Mesodermal cell (in vitro differentiated cells): Measurements from ENCODE around the gene ISM1.

Experiments used
- H3K27ac ChIP-seq: 2 replicates; pipeline ENCODE4 v1.7.0; 2013; ENCODE audit warnings: mild to moderate bottlenecking, low read depth, low read length, moderate library complexity; ENCODE audit not compliant: severe bottlenecking
- H3K36me3 ChIP-seq: 2 replicates; pipeline ENCODE4 v1.7.1; 2013; ENCODE audit warnings: mild to moderate bottlenecking, low read length, moderate library complexity; ENCODE audit not compliant: control insufficient read depth, insufficient read depth
- H3K4me1 ChIP-seq: one replicate; pipeline ENCODE4 v1.7.1; 2013; ENCODE audit warnings: mild to moderate bottlenecking, low read length; ENCODE audit not compliant: insufficient read depth, control insufficient read depth, poor library complexity, severe bottlenecking
- H3K4me3 ChIP-seq: 2 replicates; pipeline ENCODE4 v1.7.0; 2013; ENCODE audit warnings: low read length, control low read depth, mild to moderate bottlenecking; ENCODE audit not compliant: insufficient read depth, poor library complexity, severe bottlenecking; ENCODE audit errors: extremely low read depth
- H3K9me3 ChIP-seq: 2 replicates; pipeline ENCODE4 v1.7.1; 2013; ENCODE audit warnings: mild to moderate bottlenecking, low read length, moderate library complexity; ENCODE audit not compliant: control insufficient read depth
- WGBS, 2 experiments: methylation state at CpG; one replicate each; pipeline ENCODE4 v1.1.5; 2013; ENCODE audit warnings: missing lambda C conversion rate in 2 of 2; ENCODE audit not compliant: insufficient coverage in 2 of 2; 5-methylcytosine and 5-hydroxymethylcytosine counted together

Gene ISM1

DNA sequence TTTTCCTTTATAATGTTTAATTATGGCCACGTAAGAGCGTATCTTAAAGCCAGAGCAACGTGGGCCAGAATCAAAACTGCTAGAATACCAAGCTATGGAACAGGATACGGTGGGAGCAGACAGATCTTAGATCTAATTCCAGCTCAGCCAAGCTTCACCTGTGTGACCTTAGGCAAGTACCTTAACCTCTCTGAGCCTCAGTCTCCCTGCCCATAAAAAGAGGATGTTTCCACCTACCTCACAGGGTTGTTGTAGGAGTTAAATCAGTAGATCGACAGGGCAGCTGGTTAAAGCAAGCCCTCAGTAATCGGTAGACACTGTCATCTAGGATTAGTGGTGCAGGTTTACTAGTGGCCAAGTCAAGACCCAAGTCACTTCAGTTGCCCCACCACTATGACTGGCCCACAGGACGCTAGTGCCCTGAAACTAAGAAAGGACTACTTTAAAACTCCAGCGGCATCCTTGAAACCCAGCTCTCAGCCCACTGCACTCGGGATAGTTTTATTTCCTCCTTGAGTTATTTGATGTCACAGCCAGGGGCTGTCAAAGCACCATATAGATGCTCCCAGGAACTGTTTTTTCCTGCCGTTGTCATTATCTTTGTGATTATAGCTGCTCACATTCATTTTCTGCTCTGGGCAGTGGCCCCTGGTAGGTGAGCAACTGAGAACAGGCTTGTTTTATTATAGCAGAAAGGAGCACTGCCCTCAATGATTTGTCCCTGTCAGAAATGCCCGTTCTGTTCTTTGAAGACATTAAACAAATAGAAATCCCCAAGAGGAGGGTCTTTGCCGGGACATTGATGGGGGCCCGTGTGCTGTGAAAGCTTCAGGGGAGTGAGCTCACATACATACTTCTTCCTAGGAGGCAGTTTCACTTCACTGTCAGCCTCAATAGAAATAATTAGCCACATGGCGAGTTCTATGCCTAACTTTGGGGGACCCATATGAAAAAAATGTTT lies 63.1 kb downstream of the ISM1 start:
- Histone ChIP-seq H3K36me3 (peaks cover 50% of the 10 kb centered on the region), H3K27ac (no peak overlapping the region), H3K4me3 (no peak overlapping the region), H3K4me1 (peaks cover 4% of the 10 kb centered on the region), H3K9me3 (no peaks in the 10 kb centered on the region)
- 88 to 90% methylated on average over 10 to 13 of the region's 14 CpGs for WGBS, 2 experiments

- Histone ChIP-seq H3K9me3 (no peaks in the 10 kb centered on the region), H3K27ac (no peak overlapping the region), H3K4me3 (no peak overlapping the region), H3K36me3 (peaks cover 53% of the 10 kb centered on the region), H3K4me1 (peaks cover 4% of the 10 kb centered on the region)
- 87% methylated on average over 1 of the region's 1 CpG; no CpG with 5 or more reads in 1 of the 2 experiments for WGBS, 2 experiments
Observed at GRCh38 chr20:13284830-13285229, 63.8 kb downstream of the ISM1 start.

GRCh38 chr20:13285408-13285807 lies 64.3 kb downstream of the ISM1 start:
- Histone ChIP-seq H3K4me3 (no peak overlapping the region), H3K36me3 (peaks cover 51% of the 10 kb centered on the region), H3K27ac (no peak overlapping the region), H3K4me1 (peaks cover 4% of the 10 kb centered on the region), H3K9me3 (no peaks in the 10 kb centered on the region)
- 90% methylated on average over 3 of the region's 6 CpGs; no CpG with 5 or more reads in 1 of the 2 experiments for WGBS, 2 experiments

DNA sequence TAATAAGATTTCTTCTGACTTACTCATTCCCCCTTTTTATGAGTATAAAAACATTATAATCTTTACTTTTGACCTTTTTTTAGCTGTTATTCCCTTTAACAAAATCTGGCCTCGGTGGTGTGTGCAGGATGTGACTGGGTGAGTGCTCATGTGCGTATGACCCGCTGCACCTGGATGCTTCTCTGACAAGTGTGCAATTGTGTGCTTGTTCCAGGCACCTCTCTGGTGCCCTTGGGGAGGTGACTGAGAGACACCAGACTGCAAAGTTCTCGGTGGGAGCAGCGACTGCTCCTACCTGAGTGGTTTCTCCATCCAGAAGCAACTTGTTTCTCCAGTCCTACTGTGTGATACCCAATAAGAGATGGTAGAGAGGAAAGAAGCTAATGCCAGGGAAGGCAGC lies 65.0 kb downstream of the ISM1 start:
- Histone ChIP-seq H3K4me1 (peaks cover 4% of the 10 kb centered on the region), H3K36me3 (peaks cover 50% of the 10 kb centered on the region), H3K27ac (no peak overlapping the region), H3K4me3 (no peak overlapping the region), H3K9me3 (no peaks in the 10 kb centered on the region)
- 94 to 95% methylated on average over 3 to 5 of the region's 5 CpGs for WGBS, 2 experiments

DNA sequence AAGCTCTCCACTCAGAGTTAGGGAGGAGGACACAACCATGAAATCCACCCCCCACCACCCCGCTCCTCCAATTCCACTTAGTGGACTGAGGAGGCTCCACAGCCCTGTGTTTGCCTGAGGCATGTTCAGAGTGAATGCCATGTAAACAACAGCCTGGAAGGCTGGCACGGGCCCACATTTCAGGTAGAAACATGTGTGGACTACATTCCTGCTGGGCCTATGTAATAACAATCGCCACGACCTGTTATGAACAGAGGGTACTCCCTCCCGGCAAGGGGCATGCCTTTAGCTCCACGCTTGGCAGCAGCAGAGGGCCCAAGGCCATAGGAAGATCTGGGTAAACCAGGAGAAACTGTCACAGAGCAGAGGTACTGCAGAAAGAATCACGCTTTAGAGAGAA lies 65.5 kb downstream of the ISM1 start:
- WGBS, 2 experiments = 90 to 92% methylated on average over 5 to 6 of the region's 7 CpGs
- H3K4me1 ChIP-seq = peaks cover 4% of the 10 kb centered on the region
- H3K4me3 ChIP-seq = no peak overlapping the region
- no peak overlapping the region for H3K27ac ChIP-seq
- H3K9me3 ChIP-seq = no peaks in the 10 kb centered on the region
- peaks cover 50% of the 10 kb centered on the region for H3K36me3 ChIP-seq

DNA sequence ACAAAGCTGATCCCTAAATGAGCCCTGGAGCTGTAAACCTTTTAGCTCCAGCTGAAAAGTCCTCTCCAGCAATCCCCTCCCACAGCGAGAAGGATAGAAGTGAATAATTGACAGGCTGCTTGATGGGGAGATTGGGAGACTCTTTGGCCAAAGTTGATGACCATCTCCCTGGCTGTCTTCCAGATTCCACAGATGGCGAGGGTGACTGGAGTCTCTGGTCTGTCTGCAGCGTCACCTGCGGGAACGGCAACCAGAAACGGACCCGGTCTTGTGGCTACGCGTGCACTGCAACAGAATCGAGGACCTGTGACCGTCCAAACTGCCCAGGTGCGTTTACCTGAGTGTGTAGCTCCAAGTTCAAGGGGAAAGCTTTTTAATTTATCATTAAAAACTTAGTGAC lies 67.3 kb downstream of the ISM1 start:
- WGBS, 2 experiments = 92 to 98% methylated on average over 10 of the region's 12 CpGs
- Histone ChIP-seq H3K27ac (no peak overlapping the region), H3K36me3 (peaks cover 45% of the 10 kb centered on the region), H3K9me3 (no peaks in the 10 kb centered on the region), H3K4me1 (peaks cover 4% of the 10 kb centered on the region), H3K4me3 (no peak overlapping the region)

DNA sequence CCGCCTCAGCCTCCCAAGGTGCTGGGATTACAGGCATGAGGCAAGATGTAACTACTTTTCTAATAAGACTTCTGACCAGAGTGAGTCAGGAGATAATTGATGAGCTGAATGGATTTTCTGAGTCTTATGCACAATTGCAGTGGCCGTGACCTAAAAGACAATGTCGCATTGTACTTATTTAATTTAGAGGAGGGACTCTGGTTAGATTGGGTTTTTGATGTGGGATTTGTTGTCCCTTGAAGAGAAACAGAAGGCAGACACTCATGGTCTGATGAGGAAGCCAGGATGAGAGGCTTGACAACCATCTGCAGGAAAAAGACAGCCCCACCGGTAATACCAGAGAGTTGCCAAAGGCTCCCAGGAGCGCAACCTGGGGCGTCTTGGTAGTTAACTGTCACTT lies 68.0 kb downstream of the ISM1 start:
- peaks cover 4% of the 10 kb centered on the region for H3K4me1 ChIP-seq
- H3K4me3 ChIP-seq = no peak overlapping the region
- no peaks in the 10 kb centered on the region for H3K9me3 ChIP-seq
- H3K27ac ChIP-seq = no peak overlapping the region
- 90 to 100% methylated on average over 3 of the region's 6 CpGs for WGBS, 2 experiments
- H3K36me3 ChIP-seq = peaks cover 46% of the 10 kb centered on the region

GRCh38 chr20:13290724-13291123 lies 69.7 kb downstream of the ISM1 start:
- H3K4me3 ChIP-seq = no peak overlapping the region
- no peak overlapping the region for H3K27ac ChIP-seq
- H3K9me3 ChIP-seq = no peaks in the 10 kb centered on the region
- peaks cover 58% of the 10 kb centered on the region for H3K36me3 ChIP-seq
- 80% methylated on average over 1 of the region's 2 CpGs; no CpG with 5 or more reads in 1 of the 2 experiments for WGBS, 2 experiments
- no peaks in the 10 kb centered on the region for H3K4me1 ChIP-seq

DNA sequence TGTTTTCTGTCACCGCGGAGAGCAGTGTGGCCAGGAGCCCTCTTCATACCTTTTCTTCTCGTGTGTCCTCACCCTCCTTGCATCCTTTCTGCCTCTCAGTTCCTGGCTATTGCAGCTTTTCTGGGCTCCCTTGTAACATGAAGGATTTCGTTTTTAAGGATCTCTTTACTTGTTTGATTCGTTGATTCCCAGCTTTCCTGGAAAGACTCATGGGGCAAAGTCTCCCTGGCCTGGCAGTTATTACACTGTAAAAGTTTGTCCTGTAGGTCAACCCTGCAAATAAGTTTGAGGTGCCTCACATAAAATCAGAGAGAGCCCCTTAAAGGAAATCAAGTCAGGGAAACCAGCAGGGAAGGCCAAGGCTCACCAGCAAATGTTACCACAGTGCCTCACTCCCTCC lies 70.1 kb downstream of the ISM1 start:
- H3K4me1 ChIP-seq = no peaks in the 10 kb centered on the region
- H3K9me3 ChIP-seq = no peaks in the 10 kb centered on the region
- no peak overlapping the region for H3K4me3 ChIP-seq
- 84 to 92% methylated on average over 3 to 5 of the region's 5 CpGs for WGBS, 2 experiments
- H3K36me3 ChIP-seq = peaks cover 56% of the 10 kb centered on the region
- no peak overlapping the region for H3K27ac ChIP-seq

DNA sequence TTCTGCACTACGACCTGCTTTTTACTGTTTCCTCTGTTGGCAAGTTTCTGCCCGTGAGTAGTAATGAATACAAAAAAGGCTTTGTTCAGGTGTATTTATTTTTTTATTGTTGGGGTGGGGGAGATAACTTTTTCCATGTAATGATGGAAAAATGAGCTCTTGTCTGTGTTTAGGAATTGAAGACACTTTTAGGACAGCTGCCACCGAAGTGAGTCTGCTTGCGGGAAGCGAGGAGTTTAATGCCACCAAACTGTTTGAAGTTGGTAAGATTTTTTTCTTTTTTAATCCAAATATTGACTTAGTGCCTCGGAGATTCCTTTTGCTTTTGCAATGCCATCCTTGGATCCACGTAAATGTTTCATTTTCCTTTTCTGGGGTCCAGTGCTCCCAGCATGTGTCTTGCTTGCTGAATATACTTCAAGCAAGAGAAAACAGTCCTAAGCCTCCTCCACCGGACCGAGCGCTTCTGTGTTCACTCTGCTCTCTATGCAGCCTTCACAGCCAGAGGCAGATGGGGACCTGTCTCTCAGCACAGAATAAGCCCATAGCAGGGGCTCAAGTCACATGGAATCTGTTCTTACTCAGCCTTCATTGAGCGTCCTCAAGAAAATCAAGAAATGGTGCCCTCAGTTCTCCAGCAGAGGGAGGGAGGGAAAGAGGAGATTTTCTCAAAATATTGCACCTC lies 71.3 kb downstream of the ISM1 start:
- H3K27ac ChIP-seq = no peak overlapping the region
- H3K9me3 ChIP-seq = no peaks in the 10 kb centered on the region
- no peaks in the 10 kb centered on the region for H3K4me1 ChIP-seq
- H3K36me3 ChIP-seq = peaks cover 52% of the 10 kb centered on the region
- H3K4me3 ChIP-seq = no peak overlapping the region
- 92 to 97% methylated on average over 7 to 10 of the region's 11 CpGs for WGBS, 2 experiments
